Heart left ventricle (tissue), 16 donors: ENCODE measurements around the gene AGPAT4. TPM values are rescaled to one million over a fixed set of nuclear protein-coding genes. Genes with fewer than 3 reads are reported as not detected.

ENCODE experiments used
- ATAC-seq, 4 donors: fragments of 200-7000 bp; cut with Tn5 transposase; one replicate each; pipeline ENCODE4 v1.9.1; 2020 to 2022; ENCODE audit warnings: moderate library complexity in 4 of 4, mild to moderate bottlenecking in 3 of 4, moderate number of reproducible peaks in 1 of 4
- DNase-seq, 5 donors: peaks; one replicate each; pipeline ENCODE4 v3.0.0-alpha.2; 2020
- H3K27ac ChIP-seq, 12 donors: fragments of 200-600 bp; sonication (generic) in 4 of 12; one replicate each; pipeline versions ENCODE4 v1.5.0 to v1.8.0; 2016 to 2022; ENCODE audit warnings: mild to moderate bottlenecking in 2 of 12
- H3K27me3 ChIP-seq, 9 donors: fragments of 200-600 bp; sonication (generic) in 2 of 9; one replicate each; pipeline versions ENCODE4 v1.5.1 to v1.8.0; 2016 to 2022; ENCODE audit warnings: mild to moderate bottlenecking in 3 of 9
- H3K36me3 ChIP-seq, 9 donors: fragments of 200-600 bp; sonication (generic) in 2 of 9; one replicate each; pipeline versions ENCODE4 v1.5.0 to v1.8.0; 2018 to 2022; ENCODE audit warnings: mild to moderate bottlenecking in 2 of 9
- H3K4me1 ChIP-seq, 12 donors: fragments of 200-600 bp; sonication (generic) in 4 of 12; one replicate each; pipeline versions ENCODE4 v1.5.0 to v1.8.0; 2016 to 2022; ENCODE audit warnings: mild to moderate bottlenecking in 3 of 12
- H3K4me3 ChIP-seq, 12 donors: fragments of 200-600 bp; sonication (generic) in 4 of 12; one replicate each; pipeline versions ENCODE4 v1.5.0 to v1.8.0; 2017 to 2022; ENCODE audit warnings: mild to moderate bottlenecking in 9 of 12, moderate library complexity in 4 of 12
- H3K9me3 ChIP-seq, 12 donors: fragments of 200-600 bp; sonication (generic) in 4 of 12; one replicate each; pipeline versions ENCODE4 v1.5.0 to v1.8.0; 2016 to 2022; ENCODE audit warnings: mild to moderate bottlenecking in 1 of 12
- POLR2A ChIP-seq, 2 donors: fragments of 450-650 bp; IDR thresholded peaks; one replicate each; pipeline ENCODE4 v1.6.1; 2017; ENCODE audit warnings: antibody characterized with exemption in 2 of 2, mild to moderate bottlenecking in 2 of 2, moderate library complexity in 2 of 2
- WGBS, 4 donors: extraction: QIAGEN DNeasy Blood & Tissue Kit in 2 of 4; methylation state at CpG; one replicate each; pipeline versions ENCODE4 v1.1.5 to v1.1.7; 2013 to 2018; 5-methylcytosine and 5-hydroxymethylcytosine counted together
- intact Hi-C, 10 donors: fragments of 100-400 bp; cut with DNase I; formaldehyde crosslinking; loops; one replicate each; pipeline versions ENCODE4 v1.11.1 to v1.14.2; 2022
- polyA plus RNA-seq, 2 donors: library from polyadenylated mRNA; stranded (reverse); fragments of 200-250 nt; gene quantifications; one replicate each; pipeline ENCODE4 v1.2.3, GENCODE V29; 2013
- total RNA-seq, 9 donors: library from RNA; depleted of rRNA in 2 of 9; stranded (reverse); fragments of >200 nt in 2 of 9; fragmentation: NEBNext Ultra II Directional in 3 of 9; extraction: Animal tissue kit (Norgen Biotek cat#: 25700) in 3 of 9; gene quantifications; one replicate each; pipeline versions ENCODE4 v1.1.0 to v1.2.4, GENCODE V29; 2016 to 2023
- TF ChIP-seq, protein P1 (sequence below), 12 donors: fragments of 200-600 bp; sonication (generic) in 4 of 12; IDR thresholded peaks; one replicate each; pipeline versions ENCODE4 v1.5.0 to v1.8.0; 2018 to 2022; ENCODE audit warnings: antibody characterized with exemption in 12 of 12, mild to moderate bottlenecking in 5 of 12
- donor health status: ischemic (EF 13 %, LVEDD 7.1; RV severe dilation, severe dysfunction).
- donor health status: healthy with polysubstance abuse.
- donor health status: DM: no; HTN: yes; CAD: no.
- donor health status: DM: no; HTN: no; CAD: no.
- donor health status: ischemic (EF 25% LVEDD 6.9; RV normal size, moderate dysfunction).
- donor health status: ischemic (EF 25% LVEDD 5.7; RV mildly dilated, moderate dysfunction).
- donor health status: healthy.
- donor health status: DM: yes; HTN: yes; CAD: no.
- donor health status: ischemic (EF 35%, LVEDD 5.7; RV mildly dilated, moderate dysfunction).
- donor health status: nonischemic (EF 11% LVEDD 7.7; RV severe dilation, severe dysfunction).
- donor health status: DM: yes; HTN: yes; CAD: no.
- donor health status: PGD.
- donor health status: ischemic (EF 29% LVEDD 5.4; RV normal size, mild dysfunction).
- donor health status: nonischemic (EF 23%, LVEDD 6.1; RV moderate dilation, normal function).

Gene AGPAT4
- total and polyA plus RNA-seq, 11 donors, result 0.83 to 5.0 (median 1.8) TPM

DNA sequence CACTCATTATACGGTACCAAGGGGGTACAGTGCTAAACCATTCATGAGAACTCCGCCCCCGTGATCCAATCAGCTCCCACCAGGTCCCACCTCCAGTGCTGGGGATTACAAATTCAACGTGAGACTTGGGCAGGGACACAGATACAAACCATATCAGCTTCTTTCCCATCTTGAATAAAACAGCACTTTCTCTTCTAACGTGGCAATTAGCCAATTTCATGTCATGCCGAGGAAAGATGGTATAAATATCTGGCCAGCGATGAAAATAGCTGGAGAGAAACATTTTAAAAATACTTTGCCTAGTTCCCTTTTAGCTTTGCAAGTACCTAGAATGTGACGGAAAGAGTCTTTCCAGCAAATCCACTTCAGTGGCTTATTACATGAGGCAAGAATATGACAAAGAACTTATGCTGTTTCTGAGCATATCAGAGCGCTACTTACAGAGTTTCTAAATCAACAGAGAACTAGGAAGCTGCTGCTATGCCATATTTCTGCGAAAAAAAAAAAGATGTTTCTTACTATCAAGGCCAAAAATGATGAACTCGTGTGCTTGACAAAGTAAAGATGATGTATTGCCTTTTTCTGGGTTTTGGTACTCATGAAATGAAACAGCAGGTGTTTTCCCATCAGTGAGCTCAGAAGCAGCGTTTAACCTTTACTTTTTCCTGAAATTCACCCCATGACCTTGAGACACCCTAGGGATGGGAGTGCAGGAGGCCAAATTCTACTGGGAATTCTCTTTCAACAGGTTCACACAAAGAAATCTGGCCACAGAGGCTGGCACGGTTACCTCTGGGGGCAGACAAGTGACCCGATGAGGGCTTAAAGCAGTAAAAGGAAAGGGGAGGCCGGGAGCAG is 37.9 kb downstream of the AGPAT4 start:
- Histone ChIP-seq H3K27ac (peak overlapping the region in 1 of 12 donors; percentile 13), H3K4me1 (peaks cover 0 to 20% (median 3%) of the 10 kb centered on the region in 12 donors), H3K27me3 (no peaks in the 10 kb centered on the region), H3K36me3 (peaks cover 0 to 11% (median 4%) of the 10 kb centered on the region in 9 donors), H3K4me3 (no peak overlapping the region), H3K9me3 (no peaks in the 10 kb centered on the region)
- TF ChIP-seq, protein P1, sequence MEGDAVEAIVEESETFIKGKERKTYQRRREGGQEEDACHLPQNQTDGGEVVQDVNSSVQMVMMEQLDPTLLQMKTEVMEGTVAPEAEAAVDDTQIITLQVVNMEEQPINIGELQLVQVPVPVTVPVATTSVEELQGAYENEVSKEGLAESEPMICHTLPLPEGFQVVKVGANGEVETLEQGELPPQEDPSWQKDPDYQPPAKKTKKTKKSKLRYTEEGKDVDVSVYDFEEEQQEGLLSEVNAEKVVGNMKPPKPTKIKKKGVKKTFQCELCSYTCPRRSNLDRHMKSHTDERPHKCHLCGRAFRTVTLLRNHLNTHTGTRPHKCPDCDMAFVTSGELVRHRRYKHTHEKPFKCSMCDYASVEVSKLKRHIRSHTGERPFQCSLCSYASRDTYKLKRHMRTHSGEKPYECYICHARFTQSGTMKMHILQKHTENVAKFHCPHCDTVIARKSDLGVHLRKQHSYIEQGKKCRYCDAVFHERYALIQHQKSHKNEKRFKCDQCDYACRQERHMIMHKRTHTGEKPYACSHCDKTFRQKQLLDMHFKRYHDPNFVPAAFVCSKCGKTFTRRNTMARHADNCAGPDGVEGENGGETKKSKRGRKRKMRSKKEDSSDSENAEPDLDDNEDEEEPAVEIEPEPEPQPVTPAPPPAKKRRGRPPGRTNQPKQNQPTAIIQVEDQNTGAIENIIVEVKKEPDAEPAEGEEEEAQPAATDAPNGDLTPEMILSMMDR (IDR thresholded peaks at IDR 0.05), result no peak
- no peak for TF ChIP-seq POLR2A (IDR thresholded peaks at IDR 0.05)
- ATAC-seq, result no peak
- DNase-seq, result no peak
- 65 to 70% (median 67%) methylated on average over 15 of the region's 15 CpGs for WGBS, 4 donors
- intact Hi-C loops, result no loop called here

DNA sequence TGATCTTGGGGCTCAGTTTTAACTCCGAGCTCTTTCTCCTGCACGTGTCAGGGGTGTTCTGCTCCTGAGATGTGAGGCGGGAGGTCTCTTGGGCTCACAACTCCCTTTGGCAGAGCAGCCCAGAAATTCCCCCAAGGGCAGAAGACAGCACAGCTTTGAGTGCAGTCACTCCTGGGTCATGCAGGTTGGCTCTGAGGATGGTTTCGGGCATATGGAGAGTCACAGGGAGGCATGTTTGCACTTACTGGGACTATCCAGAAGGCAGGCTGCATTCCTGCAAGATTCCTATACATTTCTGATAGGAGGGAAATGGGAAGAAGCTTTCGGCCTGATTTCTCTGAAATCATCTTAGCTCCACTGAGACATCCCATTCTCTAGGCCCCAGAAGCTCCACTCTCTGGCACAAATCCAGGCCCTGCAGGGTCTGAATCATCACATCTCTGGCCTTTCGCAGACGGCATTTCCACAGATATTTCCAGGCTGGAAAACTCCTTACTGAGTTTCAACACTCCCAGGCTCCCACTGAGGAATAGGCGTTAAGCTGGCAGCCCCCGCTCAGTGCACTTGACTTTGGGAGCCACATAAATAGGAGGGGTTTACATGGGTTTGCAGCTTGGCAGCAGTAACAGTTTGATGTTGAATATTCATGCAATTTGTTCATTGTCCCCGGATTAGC is 39.7 kb downstream of the AGPAT4 start:
- TF ChIP-seq POLR2A (IDR thresholded peaks at IDR 0.05), result no peak
- TF ChIP-seq, protein P1 (IDR thresholded peaks at IDR 0.05), result no peak
- no peaks in the 10 kb centered on the region for H3K9me3 ChIP-seq
- ATAC-seq (peak in 3 of 4 donors; percentile 45 to 88 (median 72)), DNase-seq (peak in 4 of 5 donors; percentile 36 to 80 (median 69))
- WGBS, 4 donors, result 65 to 75% (median 70%) methylated on average over 10 of the region's 10 CpGs
- peaks cover 0 to 12% (median 4%) of the 10 kb centered on the region in 9 donors for H3K36me3 ChIP-seq
- peaks cover 0 to 26% (median 3%) of the 10 kb centered on the region in 12 donors for H3K4me1 ChIP-seq
- H3K27me3 ChIP-seq, result no peaks in the 10 kb centered on the region
- H3K27ac ChIP-seq, result no peak overlapping the region
- H3K4me3 ChIP-seq, result no peak overlapping the region
- intact Hi-C loops, result no loop called here

DNA sequence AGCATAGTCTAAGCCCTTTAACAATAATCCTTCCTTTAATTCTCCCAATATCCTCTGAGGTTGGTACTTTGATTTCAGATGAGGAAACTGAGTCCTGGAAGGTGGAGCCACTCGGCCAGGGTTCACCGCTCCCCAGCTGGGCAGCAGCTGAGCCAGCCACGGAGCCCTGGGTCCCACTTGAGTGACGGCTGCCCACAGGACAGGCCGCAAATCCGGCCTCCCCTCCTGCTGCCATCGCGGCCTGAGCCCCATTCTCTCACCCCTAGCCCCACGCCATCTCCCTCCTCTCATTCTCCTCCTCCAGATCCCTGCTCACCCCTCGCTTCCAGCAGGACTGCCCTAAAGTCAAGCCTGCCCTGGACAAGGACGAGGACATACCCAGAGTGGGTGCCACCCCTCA is 41.4 kb downstream of the AGPAT4 start:
- WGBS, 4 donors, result 97 to 99% (median 98%) methylated on average over 11 of the region's 11 CpGs
- no peaks in the 10 kb centered on the region for H3K9me3 ChIP-seq
- no peak for DNase-seq
- H3K4me1 ChIP-seq, result peaks cover 0 to 40% (median 10%) of the 10 kb centered on the region in 12 donors
- H3K27ac ChIP-seq, result no peak overlapping the region
- H3K36me3 ChIP-seq, result peaks cover 0 to 12% (median 4%) of the 10 kb centered on the region in 9 donors
- no peak overlapping the region for H3K4me3 ChIP-seq
- intact Hi-C loops, result no loop called here
- TF ChIP-seq, protein P1 (IDR thresholded peaks at IDR 0.05), result no peak
- no peak for TF ChIP-seq POLR2A (IDR thresholded peaks at IDR 0.05)
- H3K27me3 ChIP-seq, result no peaks in the 10 kb centered on the region
- no peak for ATAC-seq

DNA sequence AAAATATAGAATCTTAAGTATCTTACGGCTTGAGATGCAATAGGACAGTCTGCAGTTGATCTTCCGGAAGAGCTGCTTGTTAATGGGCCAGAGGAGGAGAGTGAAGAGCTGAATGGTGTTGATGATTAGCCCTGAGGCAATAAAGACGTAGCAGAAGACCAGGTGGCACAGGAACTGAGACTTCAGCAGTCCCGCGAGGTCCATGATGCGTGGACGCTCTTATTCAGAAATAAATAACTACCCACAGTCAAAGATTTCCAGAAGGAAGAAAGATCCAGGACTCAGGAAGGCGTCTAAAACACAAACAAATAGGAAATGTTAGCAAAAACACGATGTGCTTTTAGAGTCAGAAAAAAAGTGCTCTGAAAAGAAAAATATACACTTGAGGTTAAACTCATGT is 41.9 kb downstream of the AGPAT4 start:
- Histone ChIP-seq H3K9me3 (no peaks in the 10 kb centered on the region), H3K27ac (no peak overlapping the region), H3K27me3 (no peaks in the 10 kb centered on the region), H3K4me3 (no peak overlapping the region), H3K36me3 (peaks cover 0 to 12% (median 4%) of the 10 kb centered on the region in 9 donors), H3K4me1 (peaks cover 0 to 40% (median 10%) of the 10 kb centered on the region in 12 donors)
- intact Hi-C loops, result no loop called here
- no peak for DNase-seq
- WGBS, 4 donors, result 92 to 94% (median 93%) methylated on average over 9 of the region's 9 CpGs
- TF ChIP-seq, protein P1 (IDR thresholded peaks at IDR 0.05), result no peak
- no peak for TF ChIP-seq POLR2A (IDR thresholded peaks at IDR 0.05)
- ATAC-seq, result no peak
